Measurements from ENCODE around the gene WNT2B. TPM values are rescaled to one million over a fixed set of nuclear protein-coding genes. Genes with fewer than 3 reads are reported as not detected.

Gene WNT2B
- total RNA-seq, 1 experiment from 2014 or later: 5.8 TPM

GRCh38 chr1:112524986-112525385 is 16.2 kb downstream of the WNT2B start:
- H3K36me3 Mint-ChIP-seq (ENCODE audit: insufficient read depth, unreplicated experiment): peaks cover 4% of the 10 kb centered on the region
- H3K27ac Mint-ChIP-seq (ENCODE audit: unreplicated experiment): no peak overlapping the region
- no TSS peak for BruUV-seq (replicated peaks)
- DNase-seq: no peak
- TF ChIP-seq CTCF (IDR thresholded peaks at IDR 0.05; ENCODE audit: unreplicated experiment): no peak
- H3K4me3 Mint-ChIP-seq (ENCODE audit: low read depth, unreplicated experiment): no peak overlapping the region
- CTCF ChIA-PET: no interaction called here
- no peaks in the 10 kb centered on the region for H3K27me3 Mint-ChIP-seq (ENCODE audit: unreplicated experiment)
- H3K9me3 Mint-ChIP-seq (ENCODE audit: low read depth, unreplicated experiment): no peaks in the 10 kb centered on the region
- no peaks in the 10 kb centered on the region for H3K4me1 Mint-ChIP-seq (ENCODE audit: low read depth, unreplicated experiment)
- intact Hi-C loops (cut with micrococcal nuclease; ENCODE audit: unreplicated experiment): no loop called here

- no peak for DNase-seq
- TF ChIP-seq CTCF (IDR thresholded peaks at IDR 0.05; ENCODE audit: unreplicated experiment): no peak
- intact Hi-C loops (cut with micrococcal nuclease; ENCODE audit: unreplicated experiment): no loop called here
- CTCF ChIA-PET: no interaction called here
- BruUV-seq (replicated peaks): no TSS peak
- no peaks in the 10 kb centered on the region for H3K4me1 Mint-ChIP-seq (ENCODE audit: low read depth, unreplicated experiment)
- H3K36me3 Mint-ChIP-seq (ENCODE audit: insufficient read depth, unreplicated experiment): peaks cover 8% of the 10 kb centered on the region
- no peak overlapping the region for H3K27ac Mint-ChIP-seq (ENCODE audit: unreplicated experiment)
- H3K9me3 Mint-ChIP-seq (ENCODE audit: low read depth, unreplicated experiment): no peaks in the 10 kb centered on the region
- H3K4me3 Mint-ChIP-seq (ENCODE audit: low read depth, unreplicated experiment): no peak overlapping the region
- H3K27me3 Mint-ChIP-seq (ENCODE audit: unreplicated experiment): no peaks in the 10 kb centered on the region
Measured at GRCh38 chr1:112527266-112528010, 18.7 kb downstream of the WNT2B start.

- no peak for DNase-seq
- BruUV-seq (replicated peaks): no TSS peak
- Mint-ChIP-seq H3K4me1 (ENCODE audit: low read depth, unreplicated experiment) (no peaks in the 10 kb centered on the region), H3K36me3 (ENCODE audit: insufficient read depth, unreplicated experiment) (peaks cover 8% of the 10 kb centered on the region), H3K4me3 (ENCODE audit: low read depth, unreplicated experiment) (no peak overlapping the region), H3K27me3 (ENCODE audit: unreplicated experiment) (no peaks in the 10 kb centered on the region), H3K9me3 (ENCODE audit: low read depth, unreplicated experiment) (no peaks in the 10 kb centered on the region), H3K27ac (ENCODE audit: unreplicated experiment) (no peak overlapping the region)
- CTCF ChIA-PET: no interaction called here
- no peak for TF ChIP-seq CTCF (IDR thresholded peaks at IDR 0.05; ENCODE audit: unreplicated experiment)
- intact Hi-C loops (cut with micrococcal nuclease; ENCODE audit: unreplicated experiment): no loop called here
Measured at GRCh38 chr1:112528076-112528475, 19.3 kb downstream of the WNT2B start.

GRCh38 chr1:112529301-112529700 is 20.5 kb downstream of the WNT2B start:
- intact Hi-C loops (cut with micrococcal nuclease; ENCODE audit: unreplicated experiment): no loop called here
- Mint-ChIP-seq H3K27ac (ENCODE audit: unreplicated experiment) (no peak overlapping the region), H3K9me3 (ENCODE audit: low read depth, unreplicated experiment) (no peaks in the 10 kb centered on the region), H3K4me1 (ENCODE audit: low read depth, unreplicated experiment) (no peaks in the 10 kb centered on the region), H3K4me3 (ENCODE audit: low read depth, unreplicated experiment) (no peak overlapping the region), H3K27me3 (ENCODE audit: unreplicated experiment) (no peaks in the 10 kb centered on the region), H3K36me3 (ENCODE audit: insufficient read depth, unreplicated experiment) (peaks cover 8% of the 10 kb centered on the region)
- BruUV-seq (replicated peaks): no TSS peak
- CTCF ChIA-PET: no interaction called here
- no peak for TF ChIP-seq CTCF (IDR thresholded peaks at IDR 0.05; ENCODE audit: unreplicated experiment)
- DNase-seq: no peak
